ENCODE data around the gene SLC4A7.

DNA sequence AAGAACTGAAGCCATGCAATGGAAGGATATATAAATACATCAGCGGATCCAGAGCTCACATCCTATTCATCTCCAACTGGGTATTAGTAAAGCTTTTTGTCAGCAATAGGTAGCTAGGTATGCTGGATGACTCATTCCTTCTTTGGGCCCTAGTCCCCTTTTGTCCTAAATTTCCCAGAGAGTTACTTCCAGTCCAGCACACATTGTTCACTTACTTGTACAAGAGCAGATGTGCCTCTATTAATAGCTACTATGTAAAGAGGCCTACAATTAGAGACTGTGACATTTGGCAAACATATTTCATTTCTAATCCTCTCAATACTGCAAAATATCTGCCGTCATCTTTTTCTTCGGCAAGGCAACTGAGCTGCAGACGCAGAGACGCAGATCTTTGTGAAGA lies 1.7 kb upstream of the SLC4A7 start:
- TF ChIP-seq, protein P1, sequence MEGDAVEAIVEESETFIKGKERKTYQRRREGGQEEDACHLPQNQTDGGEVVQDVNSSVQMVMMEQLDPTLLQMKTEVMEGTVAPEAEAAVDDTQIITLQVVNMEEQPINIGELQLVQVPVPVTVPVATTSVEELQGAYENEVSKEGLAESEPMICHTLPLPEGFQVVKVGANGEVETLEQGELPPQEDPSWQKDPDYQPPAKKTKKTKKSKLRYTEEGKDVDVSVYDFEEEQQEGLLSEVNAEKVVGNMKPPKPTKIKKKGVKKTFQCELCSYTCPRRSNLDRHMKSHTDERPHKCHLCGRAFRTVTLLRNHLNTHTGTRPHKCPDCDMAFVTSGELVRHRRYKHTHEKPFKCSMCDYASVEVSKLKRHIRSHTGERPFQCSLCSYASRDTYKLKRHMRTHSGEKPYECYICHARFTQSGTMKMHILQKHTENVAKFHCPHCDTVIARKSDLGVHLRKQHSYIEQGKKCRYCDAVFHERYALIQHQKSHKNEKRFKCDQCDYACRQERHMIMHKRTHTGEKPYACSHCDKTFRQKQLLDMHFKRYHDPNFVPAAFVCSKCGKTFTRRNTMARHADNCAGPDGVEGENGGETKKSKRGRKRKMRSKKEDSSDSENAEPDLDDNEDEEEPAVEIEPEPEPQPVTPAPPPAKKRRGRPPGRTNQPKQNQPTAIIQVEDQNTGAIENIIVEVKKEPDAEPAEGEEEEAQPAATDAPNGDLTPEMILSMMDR (conservative IDR thresholded peaks at IDR 0.05; ENCODE audit: low read length) = no peak
- no peak for TF ChIP-seq EZH2phosphoT487 (IDR thresholded peaks at IDR 0.05; ENCODE audit: borderline replicate concordance, low read depth, low read length)
